ENCODE measurements around the gene SSRP1. TPM values are rescaled to one million over a fixed set of nuclear protein-coding genes. Genes with fewer than 3 reads are reported as not detected.

The SSRP1 gene
- total and polyA plus RNA-seq, 2 experiments from 2014 or later, result 205 to 216 TPM

DNA sequence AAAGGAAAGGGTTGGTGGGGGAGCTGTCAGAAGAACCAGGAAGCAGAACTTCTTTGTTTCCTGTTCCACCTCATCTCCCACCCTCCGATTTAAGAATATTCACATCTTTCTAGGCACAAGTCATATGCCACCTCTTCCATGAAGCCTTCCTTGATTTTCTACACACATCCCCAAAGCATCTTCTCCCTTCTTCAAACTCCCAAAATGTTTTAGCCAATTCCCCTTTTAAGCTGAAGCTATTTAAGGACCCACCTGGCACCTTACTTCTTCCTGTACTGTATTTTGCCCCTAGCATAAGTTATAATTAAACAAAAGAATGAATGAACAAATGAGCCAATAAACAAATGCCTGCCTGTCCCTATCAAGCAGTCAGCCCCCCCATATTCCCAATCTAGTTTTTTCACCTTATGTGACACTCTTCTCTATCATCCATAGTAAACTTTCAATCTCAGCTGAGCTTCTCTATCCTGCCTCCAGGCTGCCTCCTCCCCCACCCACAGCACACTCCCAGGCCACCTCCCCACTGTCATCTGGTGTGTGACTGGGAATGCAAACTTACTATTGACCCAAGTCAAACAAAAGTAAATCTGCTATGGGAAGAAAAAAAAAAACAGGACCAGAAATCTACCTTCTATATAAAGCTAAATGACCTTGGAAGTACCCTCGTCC is 14.8 kb downstream of the SSRP1 start:
- Mint-ChIP-seq H3K27me3 (ENCODE audit: insufficient read depth, low read depth, poor library complexity) (peaks cover 13% of the 10 kb centered on the region), H3K36me3 (ENCODE audit: low read depth) (peaks cover 41% of the 10 kb centered on the region), H3K27ac (no peak overlapping the region), H3K4me3 (no peak overlapping the region), H3K9me3 (peaks cover 3% of the 10 kb centered on the region; the same call in 1 of the 3 replicates), H3K4me1 (peaks cover 42% of the 10 kb centered on the region)
- no peaks in the 10 kb centered on the region for H3K27me3 ChIP-seq (ENCODE audit: insufficient read depth)
- no peak for DNase-seq (ENCODE audit: low spot score)
- H3K9me2 ChIP-seq (ENCODE audit: insufficient read depth), result no peaks in the 10 kb centered on the region
- H3F3A ChIP-seq (replicated peaks; ENCODE audit: low read depth), result peaks cover 7% of the 10 kb centered on the region
- peaks cover 23% of the 10 kb centered on the region for H4K20me1 ChIP-seq (replicated peaks; ENCODE audit: insufficient read depth)
- no peak overlapping the region for H3K4me3 ChIP-seq
- ATAC-seq, result no peak
- H3K4me1 ChIP-seq (ENCODE audit: insufficient read depth), result peaks cover 32% of the 10 kb centered on the region
- no peak overlapping the region for H3K4me2 ChIP-seq
- peaks cover 27% of the 10 kb centered on the region for H3K36me3 ChIP-seq (ENCODE audit: insufficient read depth)
- TF ChIP-seq, protein P1, sequence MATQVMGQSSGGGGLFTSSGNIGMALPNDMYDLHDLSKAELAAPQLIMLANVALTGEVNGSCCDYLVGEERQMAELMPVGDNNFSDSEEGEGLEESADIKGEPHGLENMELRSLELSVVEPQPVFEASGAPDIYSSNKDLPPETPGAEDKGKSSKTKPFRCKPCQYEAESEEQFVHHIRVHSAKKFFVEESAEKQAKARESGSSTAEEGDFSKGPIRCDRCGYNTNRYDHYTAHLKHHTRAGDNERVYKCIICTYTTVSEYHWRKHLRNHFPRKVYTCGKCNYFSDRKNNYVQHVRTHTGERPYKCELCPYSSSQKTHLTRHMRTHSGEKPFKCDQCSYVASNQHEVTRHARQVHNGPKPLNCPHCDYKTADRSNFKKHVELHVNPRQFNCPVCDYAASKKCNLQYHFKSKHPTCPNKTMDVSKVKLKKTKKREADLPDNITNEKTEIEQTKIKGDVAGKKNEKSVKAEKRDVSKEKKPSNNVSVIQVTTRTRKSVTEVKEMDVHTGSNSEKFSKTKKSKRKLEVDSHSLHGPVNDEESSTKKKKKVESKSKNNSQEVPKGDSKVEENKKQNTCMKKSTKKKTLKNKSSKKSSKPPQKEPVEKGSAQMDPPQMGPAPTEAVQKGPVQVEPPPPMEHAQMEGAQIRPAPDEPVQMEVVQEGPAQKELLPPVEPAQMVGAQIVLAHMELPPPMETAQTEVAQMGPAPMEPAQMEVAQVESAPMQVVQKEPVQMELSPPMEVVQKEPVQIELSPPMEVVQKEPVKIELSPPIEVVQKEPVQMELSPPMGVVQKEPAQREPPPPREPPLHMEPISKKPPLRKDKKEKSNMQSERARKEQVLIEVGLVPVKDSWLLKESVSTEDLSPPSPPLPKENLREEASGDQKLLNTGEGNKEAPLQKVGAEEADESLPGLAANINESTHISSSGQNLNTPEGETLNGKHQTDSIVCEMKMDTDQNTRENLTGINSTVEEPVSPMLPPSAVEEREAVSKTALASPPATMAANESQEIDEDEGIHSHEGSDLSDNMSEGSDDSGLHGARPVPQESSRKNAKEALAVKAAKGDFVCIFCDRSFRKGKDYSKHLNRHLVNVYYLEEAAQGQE (IDR thresholded peaks at IDR 0.05; ENCODE audit: unreplicated experiment), result no peak
- TF ChIP-seq POLR2AphosphoS5 (IDR thresholded peaks at IDR 0.05; ENCODE audit: low read depth) (no peak), EZH2 (IDR thresholded peaks at IDR 0.05; ENCODE audit: low read depth, unreplicated experiment) (no peak), EZH2phosphoT487 (IDR thresholded peaks at IDR 0.05; ENCODE audit: unreplicated experiment) (no peak), JUNB (IDR thresholded peaks at IDR 0.05; ENCODE audit: unreplicated experiment) (no peak)
- H3K27ac ChIP-seq (ENCODE audit: low read depth), result 0 out of 2 replicates have a peak overlapping the region, but pooled peaks have one; percentile 10
- H2AFZ ChIP-seq, result no peak overlapping the region
- H3K79me2 ChIP-seq (replicated peaks; ENCODE audit: insufficient read depth), result peaks cover 63% of the 10 kb centered on the region

DNA sequence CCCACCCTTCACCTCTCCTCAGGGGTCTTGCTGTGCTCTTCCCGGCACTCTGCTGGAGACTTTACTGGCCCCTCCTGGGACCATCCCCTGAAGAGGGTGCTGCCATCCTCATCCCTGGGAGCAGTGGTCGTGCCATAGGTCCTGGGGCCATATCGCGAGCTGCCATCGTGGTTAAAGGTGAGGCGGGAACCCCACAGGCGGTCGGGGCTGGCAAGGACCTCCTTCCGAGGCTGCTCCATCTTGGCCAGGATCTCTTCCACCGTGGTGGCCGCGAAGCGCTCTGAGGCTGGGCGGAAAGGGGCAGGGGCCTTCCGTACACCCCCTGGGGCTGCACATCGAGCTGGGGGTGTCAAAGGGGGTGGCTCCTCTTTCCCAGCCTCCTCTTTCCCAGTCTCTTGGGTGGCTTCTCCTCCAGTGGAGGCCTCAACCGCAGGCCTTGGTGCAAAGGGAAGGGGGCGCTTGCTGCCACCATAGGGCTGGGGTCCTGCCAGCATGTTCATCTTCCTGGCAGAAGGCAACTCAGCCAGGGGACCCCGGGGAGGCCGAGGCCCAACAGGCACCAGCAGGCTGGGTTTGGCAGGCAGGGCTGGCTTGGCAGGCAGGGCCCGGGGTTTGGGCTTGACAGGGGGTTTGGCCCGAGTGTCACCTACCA is 15.5 kb downstream of the SSRP1 start:
- Mint-ChIP-seq H3K36me3 (ENCODE audit: low read depth) (peaks cover 34% of the 10 kb centered on the region), H3K9me3 (peaks cover 3% of the 10 kb centered on the region; the same call in 1 of the 3 replicates), H3K27me3 (ENCODE audit: insufficient read depth, low read depth, poor library complexity) (peaks cover 10% of the 10 kb centered on the region), H3K27ac (no peak overlapping the region), H3K4me1 (peaks cover 36% of the 10 kb centered on the region), H3K4me3 (no peak overlapping the region)
- Histone ChIP-seq H3K4me1 (ENCODE audit: insufficient read depth) (peaks cover 34% of the 10 kb centered on the region), H2AFZ (no peak overlapping the region), H4K20me1 (replicated peaks; ENCODE audit: insufficient read depth) (peaks cover 25% of the 10 kb centered on the region), H3K79me2 (replicated peaks; ENCODE audit: insufficient read depth) (peaks cover 63% of the 10 kb centered on the region), H3K9me2 (ENCODE audit: insufficient read depth) (no peaks in the 10 kb centered on the region), H3K27ac (ENCODE audit: low read depth) (no peak overlapping the region), H3K27me3 (ENCODE audit: insufficient read depth) (no peaks in the 10 kb centered on the region), H3K4me3 (no peak overlapping the region), H3F3A (replicated peaks; ENCODE audit: low read depth) (peaks cover 3% of the 10 kb centered on the region; the same call in 1 of the 2 replicates), H3K4me2 (no peak overlapping the region), H3K36me3 (ENCODE audit: insufficient read depth) (peaks cover 29% of the 10 kb centered on the region)
- TF ChIP-seq EZH2phosphoT487 (IDR thresholded peaks at IDR 0.05; ENCODE audit: unreplicated experiment) (no peak), CTCF (conservative IDR thresholded peaks at IDR 0.05; ENCODE audit: low read depth in 2 of 2) (no peak), POLR2AphosphoS5 (IDR thresholded peaks at IDR 0.05; ENCODE audit: low read depth) (no peak)
- TF ChIP-seq, protein P2, sequence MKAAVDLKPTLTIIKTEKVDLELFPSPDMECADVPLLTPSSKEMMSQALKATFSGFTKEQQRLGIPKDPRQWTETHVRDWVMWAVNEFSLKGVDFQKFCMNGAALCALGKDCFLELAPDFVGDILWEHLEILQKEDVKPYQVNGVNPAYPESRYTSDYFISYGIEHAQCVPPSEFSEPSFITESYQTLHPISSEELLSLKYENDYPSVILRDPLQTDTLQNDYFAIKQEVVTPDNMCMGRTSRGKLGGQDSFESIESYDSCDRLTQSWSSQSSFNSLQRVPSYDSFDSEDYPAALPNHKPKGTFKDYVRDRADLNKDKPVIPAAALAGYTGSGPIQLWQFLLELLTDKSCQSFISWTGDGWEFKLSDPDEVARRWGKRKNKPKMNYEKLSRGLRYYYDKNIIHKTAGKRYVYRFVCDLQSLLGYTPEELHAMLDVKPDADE (IDR thresholded peaks at IDR 0.05), result no peak
- TF ChIP-seq, protein P1 (IDR thresholded peaks at IDR 0.05; ENCODE audit: unreplicated experiment), result no peak
- DNase-seq (ENCODE audit: low spot score) (no peak), ATAC-seq (no peak)
